Measurements from ENCODE around the gene DOK3. TPM values are rescaled to one million over a fixed set of nuclear protein-coding genes. Genes with fewer than 3 reads are reported as not detected.

The DOK3 gene
- total RNA-seq, 1 donor = 38.6 TPM

- no peak overlapping the region for H3K4me3 ChIP-seq (ENCODE audit: low read length)
- H3K9me3 ChIP-seq (ENCODE audit: low read depth, low read length) = no peaks in the 10 kb centered on the region
- peaks cover 16% of the 10 kb centered on the region for H3K4me1 ChIP-seq (ENCODE audit: insufficient read depth, low read length)
- no peaks in the 10 kb centered on the region for H3K27me3 ChIP-seq (ENCODE audit: insufficient read depth, low read length)
Observed at GRCh38 chr5:177465044-177465443, 44.6 kb downstream of the DOK3 start.

GRCh38 chr5:177462021-177462670 lies 47.5 kb downstream of the DOK3 start:
- no peaks in the 10 kb centered on the region for H3K9me3 ChIP-seq (ENCODE audit: low read depth, low read length)
- no peaks in the 10 kb centered on the region for H3K27me3 ChIP-seq (ENCODE audit: insufficient read depth, low read length)
- H3K4me3 ChIP-seq (ENCODE audit: low read length) = no peak overlapping the region
- H3K4me1 ChIP-seq (ENCODE audit: insufficient read depth, low read length) = peaks cover 21% of the 10 kb centered on the region

GRCh38 chr5:177459819-177460628 lies 49.6 kb downstream of the DOK3 start:
- H3K27me3 ChIP-seq (ENCODE audit: insufficient read depth, low read length) = no peaks in the 10 kb centered on the region
- H3K4me1 ChIP-seq (ENCODE audit: insufficient read depth, low read length) = peaks cover 42% of the 10 kb centered on the region

GRCh38 chr5:177459357-177459756 lies 50.3 kb downstream of the DOK3 start:
- peaks cover 45% of the 10 kb centered on the region for H3K4me1 ChIP-seq (ENCODE audit: insufficient read depth, low read length)
- H3K4me3 ChIP-seq (ENCODE audit: low read length) = no peak overlapping the region
- no peaks in the 10 kb centered on the region for H3K9me3 ChIP-seq (ENCODE audit: low read depth, low read length)
- no peaks in the 10 kb centered on the region for H3K27me3 ChIP-seq (ENCODE audit: insufficient read depth, low read length)

More at GRCh38 chr5:177459819-177460628, 49.6 kb downstream of the DOK3 start:
- Histone ChIP-seq H3K4me3 (ENCODE audit: low read length) (no peak overlapping the region), H3K9me3 (ENCODE audit: low read depth, low read length) (no peaks in the 10 kb centered on the region)

GRCh38 chr5:177458912-177459350 lies 50.7 kb downstream of the DOK3 start:
- Histone ChIP-seq H3K4me1 (ENCODE audit: insufficient read depth, low read length) (peaks cover 50% of the 10 kb centered on the region), H3K27me3 (ENCODE audit: insufficient read depth, low read length) (no peaks in the 10 kb centered on the region), H3K9me3 (ENCODE audit: low read depth, low read length) (no peaks in the 10 kb centered on the region), H3K4me3 (ENCODE audit: low read length) (no peak overlapping the region)

GRCh38 chr5:177457852-177458681 lies 51.6 kb downstream of the DOK3 start:
- H3K9me3 ChIP-seq (ENCODE audit: low read depth, low read length) = no peaks in the 10 kb centered on the region
- peaks cover 58% of the 10 kb centered on the region for H3K4me1 ChIP-seq (ENCODE audit: insufficient read depth, low read length)
- no peaks in the 10 kb centered on the region for H3K27me3 ChIP-seq (ENCODE audit: insufficient read depth, low read length)
- no peak overlapping the region for H3K4me3 ChIP-seq (ENCODE audit: low read length)

- Histone ChIP-seq H3K9me3 (ENCODE audit: low read depth, low read length) (no peaks in the 10 kb centered on the region), H3K4me1 (ENCODE audit: insufficient read depth, low read length) (peaks cover 53% of the 10 kb centered on the region), H3K27me3 (ENCODE audit: insufficient read depth, low read length) (no peaks in the 10 kb centered on the region), H3K4me3 (ENCODE audit: low read length) (no peak overlapping the region)
Observed at GRCh38 chr5:177456976-177457851, 52.4 kb downstream of the DOK3 start.

- peaks cover 47% of the 10 kb centered on the region for H3K4me1 ChIP-seq (ENCODE audit: insufficient read depth, low read length)
- H3K27me3 ChIP-seq (ENCODE audit: insufficient read depth, low read length) = no peaks in the 10 kb centered on the region
- H3K9me3 ChIP-seq (ENCODE audit: low read depth, low read length) = no peaks in the 10 kb centered on the region
- H3K4me3 ChIP-seq (ENCODE audit: low read length) = no peak overlapping the region
Observed at GRCh38 chr5:177456591-177456964, 53.0 kb downstream of the DOK3 start.

- H3K4me3 ChIP-seq (ENCODE audit: low read length) = peak overlapping the region; percentile 57
- H3K4me1 ChIP-seq (ENCODE audit: insufficient read depth, low read length) = peaks cover 44% of the 10 kb centered on the region
Observed at GRCh38 chr5:177455661-177456590, 53.7 kb downstream of the DOK3 start.

GRCh38 chr5:177455036-177455660 lies 54.5 kb downstream of the DOK3 start:
- peak overlapping the region; percentile 57 for H3K4me3 ChIP-seq (ENCODE audit: low read length)
- H3K4me1 ChIP-seq (ENCODE audit: insufficient read depth, low read length) = peaks cover 44% of the 10 kb centered on the region

More at GRCh38 chr5:177455661-177456590, 53.7 kb downstream of the DOK3 start:
- Histone ChIP-seq H3K9me3 (ENCODE audit: low read depth, low read length) (no peaks in the 10 kb centered on the region), H3K27me3 (ENCODE audit: insufficient read depth, low read length) (no peaks in the 10 kb centered on the region)

GRCh38 chr5:177454397-177455035 lies 55.1 kb downstream of the DOK3 start:
- H3K27me3 ChIP-seq (ENCODE audit: insufficient read depth, low read length) = no peaks in the 10 kb centered on the region
- no peaks in the 10 kb centered on the region for H3K9me3 ChIP-seq (ENCODE audit: low read depth, low read length)
- H3K4me3 ChIP-seq (ENCODE audit: low read length) = peak overlapping the region; percentile 57
- H3K4me1 ChIP-seq (ENCODE audit: insufficient read depth, low read length) = peaks cover 44% of the 10 kb centered on the region

More at GRCh38 chr5:177455036-177455660, 54.5 kb downstream of the DOK3 start:
- H3K9me3 ChIP-seq (ENCODE audit: low read depth, low read length) = no peaks in the 10 kb centered on the region
- no peaks in the 10 kb centered on the region for H3K27me3 ChIP-seq (ENCODE audit: insufficient read depth, low read length)

GRCh38 chr5:177453852-177454396 lies 55.7 kb downstream of the DOK3 start:
- no peaks in the 10 kb centered on the region for H3K27me3 ChIP-seq (ENCODE audit: insufficient read depth, low read length)
- H3K9me3 ChIP-seq (ENCODE audit: low read depth, low read length) = no peaks in the 10 kb centered on the region
- H3K4me3 ChIP-seq (ENCODE audit: low read length) = peak overlapping the region; percentile 25
- H3K4me1 ChIP-seq (ENCODE audit: insufficient read depth, low read length) = peaks cover 44% of the 10 kb centered on the region
